Mammary epithelial cell (primary cell): ENCODE measurements around the gene CANX.
"Not testable (repeated sequence)": the region's sequence is repeated elsewhere in the genome, so short reads cannot be mapped to it uniquely, and the experiment has no call there.

Experiments used
- CTCF ChIP-seq, 2 donors: IDR thresholded peaks in 1 of 2; conservative IDR thresholded peaks in 1 of 2; 2 replicates each; pipeline ENCODE4 v1.5.1; 2011 to 2012; ENCODE audit warnings: inconsistent platforms in 2 of 2, low read length in 2 of 2, mild to moderate bottlenecking in 2 of 2, control low read depth in 1 of 2, low read depth in 1 of 2; ENCODE audit not compliant: insufficient read depth in 1 of 2; ENCODE audit errors: extremely low read depth in 1 of 2
- EZH2 ChIP-seq: IDR thresholded peaks from 2 replicates; pipeline ENCODE4 v1.6.1; 2012; ENCODE audit warnings: low read length, inconsistent platforms, borderline replicate concordance

- TF ChIP-seq CTCF (conservative IDR thresholded peaks at IDR 0.05 in 1 of 2, IDR thresholded peaks at IDR 0.05 in 1 of 2; ENCODE audit: extremely low read depth in 1 of 2, insufficient read depth in 1 of 2, low read depth in 1 of 2, low read length in 2 of 2); EZH2: not testable (repeated sequence)
Observed at GRCh38 chr5:179649166-179649703, 49.5 kb upstream of the CANX start.
